NCI-H2171 treated with DMSO at 0.1 percent for 48 hours (cell line): ENCODE results near the gene STPG3.

Experiments
- DNase-seq: peaks from one replicate; lab custom pipeline; 2025; lab: John Stamatoyannopoulos, UW

The STPG3 gene

DNA sequence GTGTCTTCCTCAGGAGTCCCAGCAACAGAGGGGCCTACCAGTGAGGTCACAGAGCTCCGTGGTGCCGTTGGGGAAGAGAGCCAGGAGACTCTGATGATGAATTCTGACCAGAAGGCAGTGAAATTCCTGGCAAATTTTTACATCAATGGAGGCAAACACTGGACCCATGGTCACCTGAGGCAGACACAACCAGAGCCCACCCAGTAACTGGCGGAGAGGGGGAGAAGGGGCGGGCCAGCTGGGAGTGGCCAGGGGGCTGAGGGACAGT, at the start of gene STPG3:
STPG3 (plus strand) TSS at position 93 of the 268 bp plus-strand sequence; CDS start at position 94, 1 bp downstream.
- DNase-seq, result no peak

DNA sequence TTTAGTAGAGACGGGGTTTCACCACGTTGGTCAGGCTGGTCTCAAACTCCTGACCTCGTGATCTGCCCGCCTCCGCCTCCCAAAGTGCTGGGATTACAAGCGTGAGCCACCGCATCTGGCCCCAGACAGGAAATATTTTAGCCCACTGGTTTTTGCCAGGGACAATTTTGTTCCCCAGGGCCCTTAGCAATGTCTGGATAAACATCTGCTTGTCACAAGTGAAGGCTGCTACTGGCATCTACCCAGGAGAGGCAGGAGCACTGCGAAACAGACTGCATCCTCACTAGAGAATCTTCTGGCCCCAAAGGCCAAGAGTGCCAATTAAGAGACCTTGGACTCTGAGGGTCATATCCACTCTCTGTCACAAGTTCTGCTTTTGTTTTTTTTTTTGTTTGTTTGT, 48.1 kb upstream of the STPG3 start:
- no peak for DNase-seq

DNA sequence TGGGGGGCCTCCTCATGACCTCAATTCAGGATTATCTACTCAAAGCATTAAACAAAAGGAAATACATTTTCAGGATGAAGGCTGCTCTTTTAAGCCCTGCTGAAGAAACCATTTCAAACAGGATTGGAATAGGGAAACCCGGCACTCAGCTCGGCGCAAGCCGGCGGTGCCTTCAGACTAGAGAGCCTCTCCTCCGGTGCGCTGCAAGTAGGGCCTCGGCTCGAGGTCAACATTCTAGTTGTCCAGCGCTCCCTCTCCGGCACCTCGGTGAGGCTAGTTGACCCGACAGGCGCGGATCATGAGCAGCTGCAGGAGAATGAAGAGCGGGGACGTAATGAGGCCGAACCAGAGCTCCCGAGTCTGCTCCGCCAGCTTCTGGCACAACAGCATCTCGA, 46.4 kb upstream of the STPG3 start:
- no peak for DNase-seq

DNA sequence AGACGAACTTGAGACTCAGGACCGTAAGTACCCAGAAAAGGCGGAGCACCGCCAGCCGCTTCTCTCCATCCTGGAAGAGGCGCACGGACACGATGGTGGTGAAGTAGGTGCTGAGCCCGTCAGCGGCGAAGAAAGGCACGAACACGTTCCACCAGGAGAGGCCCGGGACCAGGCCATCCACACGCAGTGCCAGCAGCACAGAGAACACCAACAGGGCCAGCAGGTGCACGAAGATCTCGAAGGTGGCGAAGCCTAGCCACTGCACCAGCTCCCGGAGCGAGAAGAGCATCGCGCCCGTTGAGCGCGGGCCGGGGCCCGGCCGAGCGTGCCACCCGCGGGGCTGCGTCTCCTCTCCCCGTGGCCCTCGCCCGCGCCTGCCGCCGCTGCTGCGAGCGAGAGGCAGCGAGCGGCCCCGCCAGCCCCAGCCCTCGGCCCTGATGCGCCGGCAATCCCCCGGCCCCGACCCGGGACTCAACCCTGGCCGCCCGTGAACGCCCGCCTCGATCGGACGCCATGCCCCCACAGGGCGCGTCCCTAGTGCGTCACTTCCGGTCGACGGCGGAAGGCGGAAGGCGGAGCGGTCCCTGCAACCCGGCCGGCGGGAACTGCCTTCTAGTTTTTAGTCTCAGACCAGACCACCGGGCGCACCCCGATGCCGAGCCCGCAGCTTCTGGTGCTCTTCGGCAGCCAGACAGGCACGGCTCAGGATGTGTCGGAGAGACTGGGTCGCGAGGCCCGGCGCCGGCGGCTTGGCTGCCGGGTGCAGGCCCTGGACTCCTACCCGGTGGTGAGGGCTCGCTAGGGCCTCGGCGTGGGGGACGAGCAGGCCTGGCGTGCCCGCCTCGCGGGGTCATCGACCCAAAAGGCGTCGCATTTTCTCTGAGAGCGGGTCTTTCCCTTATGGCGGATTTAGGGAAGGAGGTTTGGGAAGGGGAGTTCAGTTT, 45.7 kb upstream of the STPG3 start, which contains the start of the genes NDOR1 and TMEM203:
NDOR1 (plus strand) TSS at position 575 of the 944 bp plus-strand sequence; CDS start at position 653, 78 bp downstream.
TMEM203 (minus strand) TSS at position 523 of the 944 bp plus-strand sequence; CDS start at position 289, 234 bp downstream.
- DNase-seq, result peak; percentile 89

DNA sequence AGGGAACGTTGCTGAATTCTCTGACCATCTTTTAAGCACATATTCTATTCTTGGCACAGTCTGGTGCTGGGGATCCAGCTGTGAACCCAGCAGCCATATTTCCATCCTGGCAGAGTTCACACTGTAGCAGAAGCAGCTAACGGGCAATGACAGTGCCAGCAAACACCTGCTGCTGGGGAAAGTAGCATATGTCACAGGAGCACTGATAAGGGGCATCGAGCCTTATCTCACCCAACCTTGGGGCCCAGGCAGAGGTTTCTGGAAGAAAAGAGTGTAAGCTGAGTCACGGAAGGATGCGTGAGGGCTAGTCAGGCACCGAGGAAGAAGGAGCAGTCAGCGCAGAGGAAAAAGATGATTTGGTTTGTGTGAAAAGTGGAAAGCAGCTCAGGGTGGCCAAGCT, 44.5 kb upstream of the STPG3 start:
- no peak for DNase-seq

DNA sequence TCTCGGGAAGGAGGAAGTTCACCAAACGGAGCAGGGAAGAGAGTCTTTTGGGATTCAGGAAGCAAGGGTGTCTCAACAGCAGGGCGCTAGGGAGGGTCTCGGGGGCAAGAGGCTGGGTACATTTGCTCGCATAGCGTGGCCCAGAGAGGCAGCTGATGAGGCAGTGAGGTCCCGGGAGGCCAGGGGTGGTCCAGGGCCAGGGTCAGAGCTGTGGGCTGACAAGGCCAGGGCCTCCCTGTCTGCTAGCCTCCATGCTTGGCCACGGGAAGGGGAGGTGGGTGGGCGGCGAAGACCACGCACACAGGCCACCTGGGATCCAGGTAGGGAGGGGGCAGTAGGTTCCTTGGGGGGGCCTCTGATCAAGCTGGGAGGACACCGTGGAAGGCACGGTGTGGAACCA, 39.6 kb upstream of the STPG3 start:
- no peak for DNase-seq

DNA sequence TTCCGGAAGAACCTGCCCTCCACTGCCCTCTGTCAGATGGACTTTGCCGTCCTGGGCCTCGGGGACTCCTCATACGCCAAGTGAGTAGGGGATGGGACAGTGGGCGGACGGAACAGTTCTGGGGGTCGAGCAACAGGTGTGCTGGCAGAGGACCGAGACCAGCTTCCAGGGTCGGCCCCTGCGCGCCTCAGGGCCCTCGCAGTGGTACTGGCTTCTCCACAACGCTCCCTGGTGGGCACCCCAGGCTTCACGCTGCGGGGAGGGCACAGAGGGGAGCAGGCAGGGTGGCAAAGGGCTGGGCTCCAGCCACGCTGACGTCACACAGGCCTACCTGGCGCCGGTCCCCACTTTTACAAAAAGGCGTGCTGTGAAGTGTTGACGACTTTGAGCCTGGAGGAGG, 38.6 kb upstream of the STPG3 start:
- no peak for DNase-seq

DNA sequence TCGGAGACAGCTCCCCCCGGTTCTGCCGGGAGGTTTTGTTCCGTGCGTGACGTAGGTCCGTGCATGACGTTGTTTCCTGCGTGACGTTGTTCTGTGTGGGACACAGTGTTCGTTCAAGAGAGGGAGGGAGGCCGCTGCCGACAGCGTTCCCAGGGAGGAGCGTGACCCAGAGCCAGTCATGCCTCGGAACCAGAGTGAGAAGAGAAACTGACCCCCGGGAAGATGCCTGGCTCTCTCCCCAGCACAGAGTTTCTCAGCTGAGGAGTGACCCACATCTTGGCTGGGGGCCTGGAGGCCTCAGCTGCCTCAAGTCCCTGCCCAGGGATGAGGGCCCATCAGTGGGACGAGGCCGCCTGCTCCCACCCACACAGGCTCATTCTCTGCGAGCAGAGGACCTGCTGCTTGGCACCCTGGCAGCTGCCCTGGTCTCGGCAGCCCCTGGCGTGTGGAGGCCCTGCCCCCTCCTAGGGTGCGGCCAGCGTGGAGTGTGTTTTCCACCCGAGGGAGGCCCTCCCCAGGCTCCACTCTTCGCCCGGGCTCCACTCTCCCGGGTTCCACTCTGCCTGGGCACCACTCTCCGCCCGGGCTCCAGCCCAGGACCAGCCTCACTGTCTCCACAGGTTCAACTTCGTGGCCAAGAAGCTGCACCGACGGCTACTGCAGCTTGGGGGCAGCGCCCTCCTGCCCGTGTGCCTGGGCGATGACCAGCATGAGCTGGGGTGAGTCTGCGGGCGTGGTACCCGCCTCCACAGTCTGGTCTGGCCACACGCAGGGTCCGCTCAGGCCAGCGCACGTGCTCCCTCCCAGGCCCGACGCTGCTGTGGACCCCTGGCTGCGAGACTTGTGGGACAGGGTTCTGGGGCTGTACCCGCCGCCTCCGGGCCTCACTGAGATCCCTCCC, 37.7 kb upstream of the STPG3 start:
- DNase-seq, result no peak

DNA sequence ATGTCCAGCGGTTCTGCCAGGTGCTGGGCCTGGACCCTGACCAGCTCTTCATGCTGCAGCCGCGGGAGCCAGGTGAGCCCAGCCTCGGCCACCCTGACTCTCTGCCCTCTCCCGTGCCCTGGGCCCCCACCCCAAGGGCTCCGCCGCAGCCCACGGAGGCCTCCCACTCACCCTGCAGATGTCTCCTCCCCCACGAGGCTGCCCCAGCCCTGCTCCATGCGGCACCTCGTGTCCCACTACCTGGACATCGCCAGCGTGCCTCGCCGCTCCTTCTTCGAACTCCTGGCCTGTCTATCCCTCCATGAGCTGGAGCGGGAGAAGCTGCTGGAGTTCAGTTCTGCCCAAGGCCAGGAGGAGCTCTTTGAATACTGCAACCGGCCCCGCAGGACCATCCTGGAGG, 36.5 kb upstream of the STPG3 start:
- no peak for DNase-seq

DNA sequence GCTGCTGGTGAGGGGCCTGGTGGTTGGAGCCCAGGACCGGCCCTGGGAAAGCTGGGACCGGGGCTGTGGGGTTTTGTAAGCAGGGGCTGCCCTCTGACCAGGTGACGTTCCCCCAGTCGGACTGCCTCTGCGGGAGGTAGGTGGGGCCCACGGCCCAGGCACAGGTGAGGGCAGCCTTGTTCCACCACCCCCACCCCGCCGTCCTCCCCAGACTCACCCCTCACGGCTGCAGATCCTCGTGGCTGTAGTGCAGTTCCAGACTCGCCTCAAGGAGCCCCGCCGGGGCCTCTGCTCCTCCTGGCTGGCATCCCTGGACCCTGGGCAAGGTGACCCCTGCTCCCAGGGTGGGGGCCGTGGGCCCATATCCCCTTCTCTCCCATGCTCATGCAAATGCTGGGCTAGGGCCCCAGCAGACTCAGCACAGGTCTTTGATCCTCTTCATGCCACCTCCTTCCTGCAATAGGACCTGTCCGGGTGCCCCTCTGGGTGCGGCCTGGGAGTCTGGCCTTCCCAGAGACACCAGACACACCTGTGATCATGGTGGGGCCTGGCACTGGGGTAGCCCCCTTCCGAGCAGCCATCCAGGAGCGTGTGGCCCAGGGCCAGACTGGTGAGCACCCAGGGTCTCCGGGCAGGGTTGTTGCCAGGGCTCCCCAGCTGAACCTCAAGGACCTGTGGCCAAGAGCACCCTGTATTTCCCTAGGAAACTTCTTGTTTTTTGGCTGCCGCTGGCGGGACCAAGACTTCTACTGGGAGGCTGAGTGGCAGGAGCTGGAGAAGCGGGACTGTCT, 35.7 kb upstream of the STPG3 start:
- DNase-seq, result no peak

DNA sequence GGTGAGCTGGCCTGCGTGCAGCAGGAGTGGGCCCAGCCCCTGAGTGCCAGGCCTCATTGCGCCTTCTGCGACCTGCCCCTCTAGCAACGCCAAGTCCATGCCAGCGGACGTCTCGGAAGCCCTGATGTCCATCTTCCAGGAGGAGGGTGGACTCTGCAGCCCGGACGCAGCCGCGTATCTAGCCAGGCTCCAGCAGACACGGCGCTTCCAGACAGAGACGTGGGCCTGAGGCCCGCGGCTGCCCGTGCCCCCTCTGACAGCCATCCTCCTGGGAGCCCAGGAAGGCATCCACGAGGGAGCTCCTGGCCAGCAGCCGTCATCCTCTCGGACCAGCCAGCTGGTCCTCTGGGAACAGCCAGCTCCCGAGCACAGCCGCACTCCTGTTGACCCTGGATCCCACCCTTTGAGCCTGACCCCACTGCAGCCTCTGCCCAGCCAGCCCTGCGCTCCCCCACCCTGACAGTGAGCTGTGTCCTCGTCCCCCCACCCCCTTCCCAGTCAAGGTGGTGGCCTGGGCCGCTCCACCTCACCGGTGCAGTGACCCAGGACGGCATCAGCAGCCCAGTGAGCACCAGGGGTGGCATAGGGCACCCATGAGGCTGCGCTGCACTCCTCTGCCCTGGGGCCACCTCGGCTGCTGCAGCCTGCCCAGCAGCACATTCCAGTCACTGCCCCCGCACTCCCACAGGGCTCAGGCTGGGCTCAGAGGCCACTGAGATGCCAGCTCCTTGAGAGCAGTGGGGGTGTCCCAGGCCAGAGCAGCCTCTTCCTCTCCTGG, 34.7 kb upstream of the STPG3 start:
- DNase-seq, result no peak

DNA sequence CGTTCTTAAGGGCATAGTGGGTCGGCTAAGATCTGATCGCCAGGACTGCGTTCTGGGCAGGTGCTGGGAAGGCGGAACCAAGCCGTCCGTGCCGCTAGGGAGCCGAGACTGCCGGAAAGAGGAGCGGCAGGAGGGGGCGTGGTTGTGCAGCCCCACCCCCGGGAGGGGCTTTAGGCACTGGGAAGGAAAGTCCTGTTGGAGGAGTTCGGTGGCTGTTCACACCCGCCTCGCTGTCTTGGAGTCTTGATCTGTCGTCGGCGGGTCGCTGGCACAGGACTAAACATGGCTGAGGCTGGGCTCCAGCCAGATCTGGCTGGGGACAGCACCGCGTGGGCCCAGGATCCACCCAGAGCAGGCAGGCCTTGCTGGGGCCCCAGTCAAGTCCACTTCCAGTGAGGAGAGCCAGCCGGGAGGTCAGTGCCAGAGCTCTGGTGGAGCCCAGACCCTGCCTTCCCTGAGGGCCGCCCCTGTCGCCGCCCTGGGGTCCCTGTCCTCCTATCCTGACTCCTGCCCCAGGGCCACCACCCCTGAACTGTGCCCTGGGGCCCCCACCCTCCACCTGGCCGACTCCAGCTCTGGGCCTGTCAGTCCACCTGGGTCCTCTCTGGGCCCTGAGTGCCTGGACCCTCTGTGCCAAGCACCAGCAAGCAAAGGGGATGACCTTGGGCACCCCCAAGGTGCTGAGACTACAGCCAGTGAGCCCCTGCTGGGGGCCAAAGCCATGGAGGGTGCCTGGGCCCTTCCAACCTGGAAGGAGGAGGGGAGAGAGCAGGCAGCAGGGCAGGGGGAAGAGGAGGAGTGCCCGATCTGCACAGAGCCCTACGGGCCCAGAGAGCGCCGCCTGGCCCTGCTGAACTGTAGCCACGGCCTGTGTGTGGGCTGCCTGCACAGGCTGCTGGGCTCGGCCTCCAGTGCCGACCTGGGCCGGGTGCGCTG, 33.5 kb upstream of the STPG3 start:
- no peak for DNase-seq

DNA sequence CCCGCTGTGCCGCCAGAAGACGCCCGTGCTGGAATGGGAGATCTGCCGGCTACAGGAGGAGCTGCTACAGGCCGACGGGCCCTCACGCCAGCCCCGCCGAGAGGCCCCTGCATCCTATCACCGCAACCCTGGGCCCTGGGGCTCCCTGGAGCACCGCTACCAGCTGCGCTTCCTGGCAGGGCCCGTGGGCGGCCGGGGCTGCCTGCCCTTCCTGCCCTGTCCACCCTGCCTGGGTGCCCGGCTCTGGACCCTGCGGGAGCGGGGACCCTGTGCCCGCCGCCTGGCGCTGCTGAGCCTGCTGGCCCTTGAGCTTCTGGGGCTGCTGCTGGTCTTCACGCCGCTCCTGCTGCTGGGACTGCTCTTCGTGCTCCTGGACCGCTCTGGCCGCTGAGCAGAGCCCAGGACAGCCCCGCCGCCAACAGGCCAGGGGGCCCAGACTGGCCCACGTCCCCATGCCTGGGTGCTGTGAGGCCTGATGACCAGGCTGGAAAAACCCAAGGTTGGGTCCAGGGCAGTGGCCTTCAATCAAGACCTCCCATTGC, 32.8 kb upstream of the STPG3 start:
- DNase-seq, result no peak

DNA sequence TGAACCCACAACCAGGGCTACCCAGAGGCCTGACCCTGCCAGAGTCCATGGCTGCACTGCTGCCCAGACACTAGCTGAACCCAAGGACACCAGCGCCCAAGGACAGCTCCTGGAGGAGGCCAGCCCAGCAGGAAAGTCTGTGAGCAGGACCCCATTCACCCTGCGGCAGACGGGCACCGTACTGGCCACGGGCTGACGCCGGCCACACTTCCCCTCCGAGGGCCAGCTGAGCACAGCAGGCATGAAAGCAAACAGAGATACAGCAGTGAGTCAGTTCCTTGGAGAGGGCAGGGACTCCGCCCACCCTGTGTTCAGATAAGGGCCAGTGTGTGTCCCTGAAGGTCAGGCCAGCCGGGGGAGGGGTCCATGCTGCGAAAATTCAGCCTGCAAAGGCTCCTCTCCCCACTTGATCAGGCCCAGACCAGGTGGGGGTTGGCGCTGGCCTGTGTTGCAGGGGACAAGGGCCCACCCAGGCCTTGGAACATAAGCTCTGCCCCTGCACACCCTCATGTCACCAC, 32.3 kb upstream of the STPG3 start:
- no peak for DNase-seq

DNA sequence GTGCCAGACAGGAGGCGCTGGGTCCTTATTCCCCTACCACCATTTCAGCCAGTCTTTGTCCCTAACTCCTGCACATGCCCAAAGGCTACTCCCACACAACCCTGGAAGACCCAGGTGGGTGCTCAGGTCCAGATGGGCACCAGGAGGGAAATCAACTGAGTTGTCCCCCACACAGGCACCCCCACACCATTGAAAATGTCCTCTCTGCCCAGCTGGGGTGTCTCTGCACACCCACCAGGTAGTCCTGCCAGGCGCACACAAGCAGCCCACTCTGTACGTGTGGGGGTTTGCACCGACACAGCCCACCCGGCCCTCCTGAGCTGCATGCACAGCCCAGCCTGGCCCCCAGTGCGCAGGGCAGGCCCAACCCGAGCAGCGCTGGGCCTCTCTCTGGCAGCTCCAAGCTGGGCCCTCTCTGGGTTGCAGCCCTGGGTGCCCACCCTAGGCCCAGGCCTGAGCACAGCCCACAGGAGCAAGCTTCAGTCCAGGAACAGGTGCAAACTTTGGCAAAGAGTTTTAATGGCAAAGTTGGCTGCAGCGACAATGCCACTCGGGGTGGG, 31.2 kb upstream of the STPG3 start:
- DNase-seq, result no peak

DNA sequence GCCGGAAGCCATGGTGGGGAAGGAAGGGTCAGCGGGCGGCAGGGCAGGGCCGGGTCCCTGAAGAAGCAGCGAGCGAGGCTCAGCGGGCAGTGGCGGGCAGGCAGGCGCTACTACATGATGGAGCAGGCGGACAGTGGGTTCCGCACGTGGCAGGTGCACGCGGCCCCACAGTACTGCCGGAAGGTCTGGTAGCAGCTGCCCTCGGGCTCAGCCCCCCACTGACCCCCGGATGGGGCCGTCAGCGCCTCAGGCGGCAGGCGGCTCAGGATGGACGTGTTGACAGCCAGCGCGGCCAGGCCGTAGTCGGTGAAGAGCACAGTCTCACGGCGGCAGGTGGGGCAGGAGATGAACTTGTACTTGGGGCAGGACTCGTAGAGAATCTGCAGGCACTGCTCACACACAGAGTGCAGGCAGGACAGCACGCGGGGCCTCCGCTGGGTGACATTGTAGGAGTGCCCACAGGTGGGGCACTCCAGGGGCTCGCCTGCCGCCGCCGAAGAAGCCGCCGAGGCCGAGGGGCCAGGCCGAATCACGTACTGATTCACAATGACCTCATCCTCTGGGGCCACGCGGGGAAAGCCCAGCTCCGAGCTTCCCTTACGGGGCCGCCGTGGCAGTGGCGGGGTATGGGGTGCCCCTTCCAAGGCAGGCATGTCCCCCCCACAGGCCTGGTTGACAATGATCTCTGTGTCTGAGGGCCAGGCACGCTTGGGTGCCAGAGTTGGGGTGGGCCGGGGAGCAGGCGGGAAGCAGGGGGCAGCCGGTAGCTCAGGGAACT, 30.6 kb upstream of the STPG3 start:
- DNase-seq, result no peak

DNA sequence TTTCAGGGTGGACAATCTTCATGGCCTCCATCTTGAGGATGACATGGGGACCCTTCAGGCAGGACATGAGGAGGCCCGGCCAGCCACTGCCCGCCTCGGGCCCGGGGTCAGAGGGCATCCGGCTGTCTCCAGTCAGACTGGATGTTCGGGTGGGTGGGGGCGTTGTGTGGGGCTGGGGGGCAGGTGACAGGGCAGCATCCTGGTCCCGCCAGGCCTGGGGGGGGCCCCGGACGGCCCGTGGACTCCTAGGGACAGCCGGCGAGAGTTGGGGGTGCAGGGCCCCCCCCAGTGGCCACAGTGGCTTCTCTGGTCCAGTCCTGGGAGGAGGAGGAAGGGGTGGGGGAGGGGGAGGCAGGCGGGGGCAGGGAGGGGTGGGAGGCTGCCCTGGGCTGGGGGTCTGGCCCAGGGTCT, 30.0 kb upstream of the STPG3 start:
- DNase-seq, result no peak

DNA sequence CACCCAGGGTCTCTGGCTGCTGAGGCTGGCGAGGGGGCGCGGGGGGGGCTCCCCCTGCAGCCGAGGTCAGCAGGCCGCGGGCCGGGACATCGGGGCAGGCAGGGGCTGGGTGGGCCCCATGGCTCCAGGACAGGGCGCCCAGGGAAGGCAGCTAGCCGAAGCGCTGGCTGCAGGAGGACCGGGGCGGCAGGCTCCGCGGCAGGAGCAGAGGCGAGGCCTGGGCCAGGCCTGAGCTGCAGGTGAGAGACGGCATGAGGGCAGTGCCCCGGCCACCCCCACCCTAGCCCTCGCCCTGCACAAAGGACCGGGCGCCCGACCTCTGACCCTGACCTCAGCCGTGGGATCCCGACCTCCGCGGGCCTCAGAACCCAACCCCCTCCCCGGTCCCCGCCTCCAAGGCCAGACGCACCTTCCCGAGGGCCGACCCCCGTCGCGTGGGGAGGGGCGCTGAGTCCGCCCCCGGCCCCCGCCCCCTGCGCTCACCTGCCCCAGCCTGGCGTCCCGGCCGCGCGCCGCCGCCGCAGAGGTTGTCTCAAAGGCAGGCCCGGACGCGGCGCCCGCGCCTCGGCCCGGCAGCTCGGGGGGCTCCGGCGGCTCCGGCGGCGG, 29.5 kb upstream of the STPG3 start:
- DNase-seq, result peak; percentile 36
